RWPE1 (cell line): ENCODE measurements around the gene NADK.

Experiments used
- CTCF ChIA-PET: fragments of 350-600 bp; sonication (Branson Sonifier 250); formaldehyde crosslinking; extraction: SDS; loops from one replicate; lab custom pipeline; 2021; lab: Yijun Ruan, JAX
- POLR2A ChIA-PET: fragments of 400-600 bp; formaldehyde crosslinking; extraction: SDS; loops from one replicate; lab custom pipeline; 2020; ENCODE audit warnings: antibody characterized with exemption; ENCODE audit not compliant: low non-redundant PET; lab: Yijun Ruan, JAX
- DNase-seq: peaks from one replicate; pipeline ENCODE4 v3.0.0; 2012; ENCODE audit warnings: low spot score
- H3K27ac ChIP-seq: fragments of 450-650 bp; 2 replicates; pipeline ENCODE4 v1.5.1; 2017
- CTCF ChIP-seq: fragments of 450-650 bp; conservative IDR thresholded peaks from 2 replicates; pipeline ENCODE4 v1.5.1; 2017; ENCODE audit warnings: low read depth, mild to moderate bottlenecking

Gene NADK

GRCh38 chr1:1758059-1758621 lies 20.1 kb downstream of the NADK start:
- POLR2A ChIA-PET = no interaction called here

GRCh38 chr1:1757422-1758058 lies 20.7 kb downstream of the NADK start:
- peak overlapping the region; percentile 89 for H3K27ac ChIP-seq
- POLR2A ChIA-PET = no interaction called here
- TF ChIP-seq CTCF = no peak
- DNase-seq = no peak
- CTCF ChIA-PET = no interaction called here

More at GRCh38 chr1:1758059-1758621, 20.1 kb downstream of the NADK start:
- CTCF ChIA-PET = interaction anchor here (0.9 to 1.0 kb wide), 2 partner anchors 148 to 150 kb away, joined by 3 to 5 read pairs; no protein-coding TSS in a partner anchor
- DNase-seq = no peak
- TF ChIP-seq CTCF = no peak
- H3K27ac ChIP-seq = peak overlapping the region; percentile 89

GRCh38 chr1:1756661-1757421 lies 21.4 kb downstream of the NADK start:
- CTCF ChIA-PET = no interaction called here
- TF ChIP-seq CTCF = no peak
- DNase-seq = no peak
- POLR2A ChIA-PET = interaction anchor here (0.6 kb wide), 1 partner anchor 14 kb away, joined by 4 read pairs; no protein-coding TSS in a partner anchor
- peak overlapping the region; percentile 89; the same call in 1 of the 2 replicates for H3K27ac ChIP-seq

GRCh38 chr1:1755852-1756251 lies 22.4 kb downstream of the NADK start:
- TF ChIP-seq CTCF = no peak
- POLR2A ChIA-PET = interaction anchor here (0.6 kb wide), 1 partner anchor 24 kb away, joined by 4 read pairs; no protein-coding TSS in a partner anchor
- CTCF ChIA-PET = no interaction called here

GRCh38 chr1:1755426-1755825 lies 22.8 kb downstream of the NADK start:
- no peak for DNase-seq
- peak overlapping the region; percentile 34 for H3K27ac ChIP-seq
- ChIA-PET CTCF (no interaction called here), POLR2A (interaction anchor here (0.6 kb wide), 1 partner anchor 24 kb away, joined by 4 read pairs; no protein-coding TSS in a partner anchor)
- no peak for TF ChIP-seq CTCF

More at GRCh38 chr1:1755852-1756251, 22.4 kb downstream of the NADK start:
- DNase-seq = no peak
- H3K27ac ChIP-seq = peak overlapping the region; percentile 34
